ENCODE measurements around the gene PPP2R5A. TPM values are rescaled to one million over a fixed set of nuclear protein-coding genes. Genes with fewer than 3 reads are reported as not detected.

The PPP2R5A gene
- total RNA-seq (2022; extraction: Qiagen RNA extraction): 20.6 to 23.7 TPM (median 23.0 TPM) in 5 replicates

GRCh38 chr1:212284744-212285684 lies at the start of gene PPP2R5A:
PPP2R5A (plus strand) TSS chr1:212285410; CDS start chr1:212286111, 701 bp downstream.

Other genes starting within 250 kb of the PPP2R5A start
- 17.8 to 19.9 TPM (median 18.9 TPM) in 5 replicates for gene INTS7, start 249.9 kb upstream of the PPP2R5A start, total RNA-seq (2022; extraction: Qiagen RNA extraction)
- 18.8 to 24.8 TPM (median 20.6 TPM) in 5 replicates for gene DTL, start 249.7 kb upstream of the PPP2R5A start, total RNA-seq (2022; extraction: Qiagen RNA extraction)
- gene PACC1, start 129.5 kb downstream of the PPP2R5A start, total RNA-seq (2022; extraction: Qiagen RNA extraction): 12.8 to 19.0 TPM (median 17.1 TPM) in 5 replicates
- gene NENF, start 147.5 kb downstream of the PPP2R5A start, total RNA-seq (2022; extraction: Qiagen RNA extraction): 73.9 to 145 TPM (median 138 TPM) in 5 replicates

All from A549 treated with Hydrocortisone at 1 μM for 4 hours (cell line).